ENCODE data around the gene PRDM11. TPM values are rescaled to one million over a fixed set of nuclear protein-coding genes. Genes with fewer than 3 reads are reported as not detected.

Gene PRDM11
- total RNA-seq, 2 donors from 2014 or later = 0.40 to 2.0 TPM

GRCh38 chr11:45266676-45267020 is 120.2 kb downstream of the PRDM11 start:
- Mint-ChIP-seq H3K9me3 (no peaks in the 10 kb centered on the region), H3K27ac (no peak overlapping the region), H3K4me3 (no peak overlapping the region), H3K27me3 (peaks cover 53% of the 10 kb centered on the region), H3K4me1 (no peaks in the 10 kb centered on the region), H3K36me3 (ENCODE audit: low read depth) (no peaks in the 10 kb centered on the region)
- ATAC-seq (replicated peaks) = no peak

GRCh38 chr11:45267052-45267451 is 120.6 kb downstream of the PRDM11 start:
- no peaks in the 10 kb centered on the region for H3K36me3 Mint-ChIP-seq (ENCODE audit: low read depth)
- ATAC-seq (replicated peaks) = no peak
- no peaks in the 10 kb centered on the region for H3K9me3 Mint-ChIP-seq
- no peaks in the 10 kb centered on the region for H3K4me1 Mint-ChIP-seq
- H3K27ac Mint-ChIP-seq = no peak overlapping the region
- H3K4me3 Mint-ChIP-seq = no peak overlapping the region
- H3K27me3 Mint-ChIP-seq = peaks cover 51% of the 10 kb centered on the region

- Mint-ChIP-seq H3K27me3 (peaks cover 53% of the 10 kb centered on the region), H3K9me3 (no peaks in the 10 kb centered on the region), H3K27ac (no peak overlapping the region), H3K4me3 (no peak overlapping the region), H3K36me3 (ENCODE audit: low read depth) (no peaks in the 10 kb centered on the region), H3K4me1 (no peaks in the 10 kb centered on the region)
- ATAC-seq (replicated peaks) = no peak
These were observed 121.3 kb downstream of the PRDM11 start for GRCh38 chr11:45267652-45268299.

- Mint-ChIP-seq H3K27me3 (peaks cover 56% of the 10 kb centered on the region), H3K4me3 (no peak overlapping the region), H3K36me3 (ENCODE audit: low read depth) (no peaks in the 10 kb centered on the region), H3K4me1 (no peaks in the 10 kb centered on the region), H3K27ac (no peak overlapping the region), H3K9me3 (no peaks in the 10 kb centered on the region)
- ATAC-seq (replicated peaks) = no peak
These were observed 123.2 kb downstream of the PRDM11 start for GRCh38 chr11:45269678-45270077.

- H3K9me3 Mint-ChIP-seq = no peaks in the 10 kb centered on the region
- peaks cover 57% of the 10 kb centered on the region for H3K27me3 Mint-ChIP-seq
- H3K27ac Mint-ChIP-seq = no peak overlapping the region
These were observed 124.7 kb downstream of the PRDM11 start for GRCh38 chr11:45270946-45271716.

GRCh38 chr11:45272701-45273100 is 126.3 kb downstream of the PRDM11 start:
- H3K4me1 Mint-ChIP-seq = no peaks in the 10 kb centered on the region
- H3K4me3 Mint-ChIP-seq = no peak overlapping the region
- peaks cover 57% of the 10 kb centered on the region for H3K27me3 Mint-ChIP-seq
- H3K9me3 Mint-ChIP-seq = no peaks in the 10 kb centered on the region
- no peaks in the 10 kb centered on the region for H3K36me3 Mint-ChIP-seq (ENCODE audit: low read depth)
- no peak overlapping the region for H3K27ac Mint-ChIP-seq
- no peak for ATAC-seq (replicated peaks)

More at GRCh38 chr11:45270946-45271716, 124.7 kb downstream of the PRDM11 start:
- ATAC-seq (replicated peaks) = no peak
- Mint-ChIP-seq H3K36me3 (ENCODE audit: low read depth) (no peaks in the 10 kb centered on the region), H3K4me3 (no peak overlapping the region), H3K4me1 (no peaks in the 10 kb centered on the region)

- Mint-ChIP-seq H3K4me1 (no peaks in the 10 kb centered on the region), H3K9me3 (no peaks in the 10 kb centered on the region), H3K36me3 (ENCODE audit: low read depth) (no peaks in the 10 kb centered on the region), H3K27ac (no peak overlapping the region), H3K27me3 (peaks cover 59% of the 10 kb centered on the region), H3K4me3 (no peak overlapping the region)
- no peak for ATAC-seq (replicated peaks)
These were observed 127.1 kb downstream of the PRDM11 start for GRCh38 chr11:45273509-45273908.

GRCh38 chr11:45274206-45274605 is 127.8 kb downstream of the PRDM11 start:
- Mint-ChIP-seq H3K4me1 (no peaks in the 10 kb centered on the region), H3K27me3 (peaks cover 53% of the 10 kb centered on the region), H3K9me3 (no peaks in the 10 kb centered on the region), H3K36me3 (ENCODE audit: low read depth) (no peaks in the 10 kb centered on the region), H3K4me3 (no peak overlapping the region), H3K27ac (no peak overlapping the region)
- no peak for ATAC-seq (replicated peaks)

GRCh38 chr11:45275828-45276227 is 129.4 kb downstream of the PRDM11 start:
- no peak overlapping the region for H3K4me3 Mint-ChIP-seq
- H3K4me1 Mint-ChIP-seq = no peaks in the 10 kb centered on the region
- H3K27ac Mint-ChIP-seq = no peak overlapping the region
- H3K27me3 Mint-ChIP-seq = peaks cover 54% of the 10 kb centered on the region
- H3K9me3 Mint-ChIP-seq = peaks cover 6% of the 10 kb centered on the region
- H3K36me3 Mint-ChIP-seq (ENCODE audit: low read depth) = no peaks in the 10 kb centered on the region
- ATAC-seq (replicated peaks) = no peak

GRCh38 chr11:45278714-45279113 is 132.3 kb downstream of the PRDM11 start:
- H3K36me3 Mint-ChIP-seq (ENCODE audit: low read depth) = no peaks in the 10 kb centered on the region
- ATAC-seq (replicated peaks) = no peak
- no peaks in the 10 kb centered on the region for H3K4me1 Mint-ChIP-seq
- H3K9me3 Mint-ChIP-seq = peaks cover 6% of the 10 kb centered on the region
- H3K4me3 Mint-ChIP-seq = no peak overlapping the region
- peaks cover 48% of the 10 kb centered on the region for H3K27me3 Mint-ChIP-seq
- no peak overlapping the region for H3K27ac Mint-ChIP-seq

GRCh38 chr11:45279645-45280044 is 133.2 kb downstream of the PRDM11 start:
- Mint-ChIP-seq H3K27me3 (peaks cover 49% of the 10 kb centered on the region), H3K4me1 (no peaks in the 10 kb centered on the region), H3K27ac (no peak overlapping the region), H3K36me3 (ENCODE audit: low read depth) (no peaks in the 10 kb centered on the region), H3K4me3 (no peak overlapping the region), H3K9me3 (peaks cover 6% of the 10 kb centered on the region)
- no peak for ATAC-seq (replicated peaks)

GRCh38 chr11:45280449-45280848 is 134.0 kb downstream of the PRDM11 start:
- H3K27me3 Mint-ChIP-seq = peaks cover 44% of the 10 kb centered on the region
- H3K4me3 Mint-ChIP-seq = no peak overlapping the region
- H3K9me3 Mint-ChIP-seq = peaks cover 6% of the 10 kb centered on the region

GRCh38 chr11:45282081-45282480 is 135.6 kb downstream of the PRDM11 start:
- peaks cover 48% of the 10 kb centered on the region for H3K27me3 Mint-ChIP-seq
- H3K4me1 Mint-ChIP-seq = no peaks in the 10 kb centered on the region
- no peak overlapping the region for H3K4me3 Mint-ChIP-seq
- H3K27ac Mint-ChIP-seq = no peak overlapping the region
- no peaks in the 10 kb centered on the region for H3K36me3 Mint-ChIP-seq (ENCODE audit: low read depth)
- H3K9me3 Mint-ChIP-seq = peaks cover 6% of the 10 kb centered on the region
- no peak for ATAC-seq (replicated peaks)

More at GRCh38 chr11:45280449-45280848, 134.0 kb downstream of the PRDM11 start:
- no peak for ATAC-seq (replicated peaks)
- H3K27ac Mint-ChIP-seq = no peak overlapping the region
- no peaks in the 10 kb centered on the region for H3K4me1 Mint-ChIP-seq
- H3K36me3 Mint-ChIP-seq (ENCODE audit: low read depth) = no peaks in the 10 kb centered on the region
